B cell (primary cell): ENCODE data around the gene TJP3. TPM values are rescaled to one million over a fixed set of nuclear protein-coding genes. Genes with fewer than 3 reads are reported as not detected.

Experiments
- ATAC-seq: fragments of 200-7000 bp; cut with Tn5 transposase; one replicate; pipeline ENCODE4 v1.10.0; 2021; ENCODE audit warnings: low read depth, mild to moderate bottlenecking, moderate number of reproducible peaks, moderate library complexity
- CTCF ChIA-PET: fragments of 350-600 bp; sonication (Branson Sonifier 250); formaldehyde crosslinking; loops from one replicate; lab custom pipeline; 2021; ENCODE audit warnings: antibody characterized with exemption, inconsistent platforms; lab: Charles Lee
- POLR2A ChIA-PET: fragments of 350-600 bp; sonication (Branson Sonifier 250); formaldehyde crosslinking; loops from one replicate; lab custom pipeline; 2021; ENCODE audit warnings: antibody characterized with exemption; lab: Charles Lee
- DNase-seq: peaks from one replicate; pipeline ENCODE4 v3.0.0; 2013
- H2AFZ ChIP-seq: 2 replicates; pipeline ENCODE4 v1.6.1; 2012; ENCODE audit warnings: mild to moderate bottlenecking, low read depth, low read length; ENCODE audit not compliant: insufficient read depth, poor library complexity, severe bottlenecking
- H3K27ac ChIP-seq, 2 donors: 1 replicate in 1 of 2; 2 replicates in 1 of 2; pipeline ENCODE4 v1.5.1; 2012 to 2013; ENCODE audit warnings: low read length in 2 of 2, mild to moderate bottlenecking in 2 of 2, moderate library complexity in 1 of 2
- H3K27me3 ChIP-seq, 4 experiments: fragments of 200-600 bp in 1 of 4; sonication (generic) in 1 of 4; replicated peaks in 1 of 4; 1 replicate in 2 of 4; 2 replicates in 2 of 4; pipeline versions ENCODE4 v1.6.1 to v1.7.0; 2013 to 2016; ENCODE audit warnings: low read length in 3 of 4, mild to moderate bottlenecking in 2 of 4, mixed read lengths in 1 of 4, moderate library complexity in 1 of 4; ENCODE audit not compliant: insufficient read depth in 4 of 4, control insufficient read depth in 3 of 4; ENCODE audit errors: control extremely low read depth in 1 of 4
- H3K36me3 ChIP-seq, 2 experiments: replicated peaks in 1 of 2; 1 replicate in 1 of 2; 2 replicates in 1 of 2; pipeline versions ENCODE4 v1.6.1 to v1.7.1; 2013; ENCODE audit warnings: low read length in 1 of 2; ENCODE audit not compliant: insufficient read depth in 2 of 2, control insufficient read depth in 1 of 2; ENCODE audit errors: control extremely low read depth in 1 of 2, extremely low read depth in 1 of 2
- H3K4me1 ChIP-seq, 2 donors: fragments of 200-600 bp in 1 of 2; sonication (generic) in 1 of 2; 1 replicate in 1 of 2; 2 replicates in 1 of 2; pipeline versions ENCODE4 v1.5.1 to v1.6.1; 2013 to 2017; ENCODE audit warnings: low read length in 2 of 2; ENCODE audit not compliant: control insufficient read depth in 2 of 2, insufficient read depth in 2 of 2
- H3K4me2 ChIP-seq: replicated peaks from 2 replicates; pipeline ENCODE3; 2012; ENCODE audit warnings: mild to moderate bottlenecking, low read depth, low read length; ENCODE audit not compliant: poor library complexity, severe bottlenecking
- H3K4me3 ChIP-seq, 5 experiments: fragments of 200-600 bp in 1 of 5; sonication (generic) in 1 of 5; 1 replicate in 3 of 5; 2 replicates in 2 of 5; pipeline versions ENCODE4 v1.5.1 to v1.7.0; 2011 to 2016; ENCODE audit warnings: low read length in 4 of 5, mild to moderate bottlenecking in 4 of 5, low read depth in 2 of 5, control low read depth in 1 of 5, moderate library complexity in 1 of 5; ENCODE audit not compliant: insufficient read depth in 1 of 5; ENCODE audit errors: control extremely low read depth in 1 of 5, extremely low read depth in 1 of 5
- H3K79me2 ChIP-seq: fragments of 200-600 bp; sonication (generic); one replicate; pipeline ENCODE4 v1.6.0; 2016; ENCODE audit warnings: low read length; ENCODE audit not compliant: control insufficient read depth, insufficient read depth
- H3K9ac ChIP-seq: fragments of 200-600 bp; sonication (generic); 2 replicates; pipeline ENCODE4 v1.6.1; 2017; ENCODE audit warnings: mild to moderate bottlenecking, low read length, moderate library complexity
- H3K9me3 ChIP-seq, 3 donors: one replicate each; pipeline versions ENCODE4 v1.6.1 to v1.7.1; 2013; ENCODE audit warnings: low read length in 2 of 3; ENCODE audit not compliant: control insufficient read depth in 2 of 3, insufficient read depth in 1 of 3; ENCODE audit errors: control extremely low read depth in 1 of 3
- H4K20me1 ChIP-seq: 2 replicates; pipeline ENCODE4 v1.6.0; 2012; ENCODE audit warnings: mild to moderate bottlenecking, low read length; ENCODE audit not compliant: insufficient read depth, control insufficient read depth, poor library complexity, severe bottlenecking
- H3K27ac Mint-ChIP-seq: one replicate; pipeline ENCODE4 v1.8.0; 2021; ENCODE audit warnings: mixed read lengths
- H3K27me3 Mint-ChIP-seq: one replicate; pipeline ENCODE4 v1.8.0; 2021; ENCODE audit warnings: mixed read lengths
- H3K4me1 Mint-ChIP-seq: one replicate; pipeline ENCODE4 v1.8.0; 2021; ENCODE audit warnings: mixed read lengths
- H3K4me3 Mint-ChIP-seq: one replicate; pipeline ENCODE4 v1.8.0; 2021; ENCODE audit warnings: mixed read lengths
- H3K9me3 Mint-ChIP-seq: one replicate; pipeline ENCODE4 v1.8.0; 2022; ENCODE audit warnings: mixed read lengths; ENCODE audit not compliant: insufficient read depth
- CTCF ChIP-seq: fragments of 200-600 bp; IDR thresholded peaks from one replicate; pipeline ENCODE4 v1.8.0; 2022; ENCODE audit warnings: antibody characterized with exemption, mild to moderate bottlenecking
- EZH2 ChIP-seq: IDR thresholded peaks from 2 replicates; pipeline ENCODE4 v1.6.1; 2012; ENCODE audit warnings: borderline replicate concordance, low read depth, mild to moderate bottlenecking, moderate library complexity, low read length; ENCODE audit not compliant: insufficient read depth, poor library complexity, severe bottlenecking
- WGBS: methylation state at CpG from one replicate; pipeline ENCODE4 v1.1.5; 2013; ENCODE audit warnings: missing lambda C conversion rate; ENCODE audit not compliant: insufficient coverage; 5-methylcytosine and 5-hydroxymethylcytosine counted together
- intact Hi-C: fragments of 100-400 bp; cut with micrococcal nuclease; formaldehyde crosslinking; loops from one replicate; pipeline ENCODE4 v1.10.0; 2022
- polyA plus RNA-seq: library from polyadenylated mRNA; depleted of rRNA; stranded (reverse); fragments of >200 nt; gene quantifications from 2 replicates; pipeline ENCODE4 v1.2.3, GENCODE V29; 2012
- total RNA-seq, 2 donors: library from RNA; stranded (reverse); fragments of 120-200 nt in 1 of 2; gene quantifications; 1 replicate in 1 of 2; 2 replicates in 1 of 2; pipeline versions ENCODE4 v1.2.3 to v1.2.4, GENCODE V29; 2013 to 2022

TJP3 gene
- total and polyA plus RNA-seq, 2 donors (not counting 1 experiment from before 2014, with no cell fraction given), result 2.1 to 2.9 TPM

- peaks cover 16 to 23% of the 10 kb centered on the region in 2 donors for H3K4me1 ChIP-seq
- ChIA-PET POLR2A (interaction anchor here (0.7 to 2.9 kb wide), 3 partner anchors 8 to 103 kb away, joined by 3 to 19 read pairs (median 5); no protein-coding TSS in a partner anchor), CTCF (interaction anchor here (1.1 to 11.3 kb wide), 7 partner anchors 8 to 64 kb away, joined by 3 to 110 read pairs (median 10); partner anchors contain the start of gene MRPL54)
- TF ChIP-seq EZH2 (no peak), CTCF (no peak)
- H3K27ac ChIP-seq, result peak overlapping the region in 1 of 2 donors; percentile 20
- H3K27ac Mint-ChIP-seq, result peak overlapping the region; percentile 81
- no peak for ATAC-seq
- H2AFZ ChIP-seq, result no peak overlapping the region
- H3K4me3 Mint-ChIP-seq, result peak overlapping the region; percentile 81
- H3K9me3 Mint-ChIP-seq, result no peaks in the 10 kb centered on the region
- H4K20me1 ChIP-seq, result peaks cover 59% of the 10 kb centered on the region
- peak; percentile 43 for DNase-seq
- no peaks in the 10 kb centered on the region for H3K27me3 Mint-ChIP-seq
- no peak overlapping the region for H3K9ac ChIP-seq
- H3K4me2 ChIP-seq, result peak overlapping the region; percentile 41
- H3K79me2 ChIP-seq, result peaks cover 71% of the 10 kb centered on the region
- no peaks in the 10 kb centered on the region for H3K27me3 ChIP-seq
- no peaks in the 10 kb centered on the region for H3K9me3 ChIP-seq
- intact Hi-C loops, result no loop called here
- H3K36me3 ChIP-seq, result no peaks in the 10 kb centered on the region
- WGBS, result 22% methylated on average over 7 of the region's 12 CpGs
- H3K4me3 ChIP-seq, result no peak overlapping the region
- peaks cover 30% of the 10 kb centered on the region for H3K4me1 Mint-ChIP-seq
Measured at GRCh38 chr19:3698386-3698950, 9.7 kb upstream of the TJP3 start.
